Neural cell (in vitro differentiated cells): ENCODE data around the gene RSPO4.
"Not testable (repeated sequence)": the region's sequence is repeated elsewhere in the genome, so short reads cannot be mapped to it uniquely, and the experiment has no call there.

Source experiments
- EZH2 ChIP-seq: fragments of 200-600, 300-800 bp; shearing (Covaris generic), sonication (generic); IDR thresholded peaks from 2 replicates; pipeline ENCODE4 v1.6.1; 2014; ENCODE audit warnings: antibody characterized with exemption, low read length, borderline replicate concordance, mild to moderate bottlenecking; ENCODE audit not compliant: insufficient read depth, poor library complexity, severe bottlenecking
- RAD21 ChIP-seq: fragments of 450-650 bp; conservative IDR thresholded peaks from 2 replicates; pipeline ENCODE4 v1.6.1; 2014; ENCODE audit warnings: antibody characterized with exemption, mild to moderate bottlenecking, moderate library complexity
- TF ChIP-seq, protein P1 (sequence below): fragments of 450-650 bp; IDR thresholded peaks from 2 replicates; pipeline ENCODE4 v1.5.1; 2014; ENCODE audit warnings: antibody characterized with exemption, mild to moderate bottlenecking, moderate library complexity; ENCODE audit not compliant: poor library complexity, severe bottlenecking
- TF ChIP-seq, protein P2 (sequence below): IDR thresholded peaks from 2 replicates; pipeline ENCODE4 v1.6.1; 2012; ENCODE audit warnings: borderline replicate concordance

DNA sequence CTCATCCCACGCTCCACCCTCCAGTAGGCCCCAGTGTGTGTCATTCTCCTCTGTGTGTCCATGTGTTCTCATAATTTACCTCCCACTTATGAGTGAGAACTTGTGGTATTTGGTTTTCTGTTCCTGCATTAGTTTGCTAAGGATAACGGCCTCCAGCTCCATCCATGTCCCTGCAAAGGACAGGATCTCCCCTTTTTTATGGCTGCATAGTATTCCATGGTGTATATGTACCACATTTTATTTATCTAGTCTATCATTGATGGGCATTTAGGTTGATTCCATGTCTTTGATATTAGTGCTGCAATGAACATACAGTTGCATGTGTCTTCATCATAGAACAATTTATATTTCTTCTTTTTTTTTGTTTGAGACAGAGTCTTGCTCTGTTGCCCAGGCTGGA lies 24.1 kb upstream of the RSPO4 start:
- TF ChIP-seq, protein P1, sequence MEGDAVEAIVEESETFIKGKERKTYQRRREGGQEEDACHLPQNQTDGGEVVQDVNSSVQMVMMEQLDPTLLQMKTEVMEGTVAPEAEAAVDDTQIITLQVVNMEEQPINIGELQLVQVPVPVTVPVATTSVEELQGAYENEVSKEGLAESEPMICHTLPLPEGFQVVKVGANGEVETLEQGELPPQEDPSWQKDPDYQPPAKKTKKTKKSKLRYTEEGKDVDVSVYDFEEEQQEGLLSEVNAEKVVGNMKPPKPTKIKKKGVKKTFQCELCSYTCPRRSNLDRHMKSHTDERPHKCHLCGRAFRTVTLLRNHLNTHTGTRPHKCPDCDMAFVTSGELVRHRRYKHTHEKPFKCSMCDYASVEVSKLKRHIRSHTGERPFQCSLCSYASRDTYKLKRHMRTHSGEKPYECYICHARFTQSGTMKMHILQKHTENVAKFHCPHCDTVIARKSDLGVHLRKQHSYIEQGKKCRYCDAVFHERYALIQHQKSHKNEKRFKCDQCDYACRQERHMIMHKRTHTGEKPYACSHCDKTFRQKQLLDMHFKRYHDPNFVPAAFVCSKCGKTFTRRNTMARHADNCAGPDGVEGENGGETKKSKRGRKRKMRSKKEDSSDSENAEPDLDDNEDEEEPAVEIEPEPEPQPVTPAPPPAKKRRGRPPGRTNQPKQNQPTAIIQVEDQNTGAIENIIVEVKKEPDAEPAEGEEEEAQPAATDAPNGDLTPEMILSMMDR = not testable (repeated sequence)
- TF ChIP-seq RAD21, EZH2: not testable (repeated sequence)
- TF ChIP-seq, protein P2, sequence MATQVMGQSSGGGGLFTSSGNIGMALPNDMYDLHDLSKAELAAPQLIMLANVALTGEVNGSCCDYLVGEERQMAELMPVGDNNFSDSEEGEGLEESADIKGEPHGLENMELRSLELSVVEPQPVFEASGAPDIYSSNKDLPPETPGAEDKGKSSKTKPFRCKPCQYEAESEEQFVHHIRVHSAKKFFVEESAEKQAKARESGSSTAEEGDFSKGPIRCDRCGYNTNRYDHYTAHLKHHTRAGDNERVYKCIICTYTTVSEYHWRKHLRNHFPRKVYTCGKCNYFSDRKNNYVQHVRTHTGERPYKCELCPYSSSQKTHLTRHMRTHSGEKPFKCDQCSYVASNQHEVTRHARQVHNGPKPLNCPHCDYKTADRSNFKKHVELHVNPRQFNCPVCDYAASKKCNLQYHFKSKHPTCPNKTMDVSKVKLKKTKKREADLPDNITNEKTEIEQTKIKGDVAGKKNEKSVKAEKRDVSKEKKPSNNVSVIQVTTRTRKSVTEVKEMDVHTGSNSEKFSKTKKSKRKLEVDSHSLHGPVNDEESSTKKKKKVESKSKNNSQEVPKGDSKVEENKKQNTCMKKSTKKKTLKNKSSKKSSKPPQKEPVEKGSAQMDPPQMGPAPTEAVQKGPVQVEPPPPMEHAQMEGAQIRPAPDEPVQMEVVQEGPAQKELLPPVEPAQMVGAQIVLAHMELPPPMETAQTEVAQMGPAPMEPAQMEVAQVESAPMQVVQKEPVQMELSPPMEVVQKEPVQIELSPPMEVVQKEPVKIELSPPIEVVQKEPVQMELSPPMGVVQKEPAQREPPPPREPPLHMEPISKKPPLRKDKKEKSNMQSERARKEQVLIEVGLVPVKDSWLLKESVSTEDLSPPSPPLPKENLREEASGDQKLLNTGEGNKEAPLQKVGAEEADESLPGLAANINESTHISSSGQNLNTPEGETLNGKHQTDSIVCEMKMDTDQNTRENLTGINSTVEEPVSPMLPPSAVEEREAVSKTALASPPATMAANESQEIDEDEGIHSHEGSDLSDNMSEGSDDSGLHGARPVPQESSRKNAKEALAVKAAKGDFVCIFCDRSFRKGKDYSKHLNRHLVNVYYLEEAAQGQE = not testable (repeated sequence)
